B cell (primary cell): Measurements from ENCODE around the gene MRPL46.

Experiments
- CTCF ChIP-seq: fragments of 200-600 bp; IDR thresholded peaks from one replicate; pipeline ENCODE4 v1.8.0; 2022; ENCODE audit warnings: antibody characterized with exemption, mild to moderate bottlenecking
- EZH2 ChIP-seq: IDR thresholded peaks from 2 replicates; pipeline ENCODE4 v1.6.1; 2012; ENCODE audit warnings: borderline replicate concordance, low read depth, mild to moderate bottlenecking, moderate library complexity, low read length; ENCODE audit not compliant: insufficient read depth, poor library complexity, severe bottlenecking

DNA sequence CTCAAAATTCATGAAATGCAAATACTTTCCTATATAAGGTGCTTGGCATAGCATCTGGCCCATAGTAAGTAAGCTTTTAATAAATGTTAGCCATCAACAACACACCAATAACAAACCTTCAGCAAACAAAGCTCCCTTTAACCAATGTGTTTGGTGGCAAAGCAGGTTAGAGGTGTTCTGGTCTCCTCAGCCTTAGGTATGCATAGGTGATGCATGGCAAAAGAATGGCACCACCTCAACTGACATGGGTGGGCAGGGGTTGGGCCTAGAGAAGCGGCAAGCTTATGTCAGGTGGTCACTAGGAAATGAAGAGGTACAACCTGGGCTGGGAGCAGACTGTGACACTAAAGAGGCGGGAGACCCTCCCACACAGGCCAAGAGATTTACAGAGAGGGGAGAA, 38.5 kb upstream of the MRPL46 start:
- TF ChIP-seq CTCF (no peak), EZH2 (no peak)
